Fibroblast of skin of scalp (primary cell): ENCODE data around the gene TRIP10.

Source experiments
- DNase-seq: peaks from one replicate; pipeline ENCODE4 v3.0.0-alpha.2; 2013

Gene TRIP10

GRCh38 chr19:6728346-6728745 is 11.1 kb upstream of the TRIP10 start:
- DNase-seq = no peak

- DNase-seq = no peak
Measured at GRCh38 chr19:6729573-6730152, 9.8 kb upstream of the TRIP10 start.

GRCh38 chr19:6730153-6730804 is 9.2 kb upstream of the TRIP10 start:
- DNase-seq = no peak

- DNase-seq = no peak
Measured at GRCh38 chr19:6730941-6731670, 8.4 kb upstream of the TRIP10 start.

- no peak for DNase-seq
Measured at GRCh38 chr19:6731822-6732221, 7.7 kb upstream of the TRIP10 start.

GRCh38 chr19:6732803-6733337 is 6.6 kb upstream of the TRIP10 start:
- DNase-seq = no peak

GRCh38 chr19:6733338-6734095 is 6.0 kb upstream of the TRIP10 start:
- DNase-seq = no peak

- DNase-seq = no peak
Measured at GRCh38 chr19:6734096-6734696, 5.3 kb upstream of the TRIP10 start.

- no peak for DNase-seq
Measured at GRCh38 chr19:6735181-6735911, 4.1 kb upstream of the TRIP10 start.

- DNase-seq = peak; percentile 86
Measured at GRCh38 chr19:6736169-6736916, 3.1 kb upstream of the TRIP10 start.

- no peak for DNase-seq
Measured at GRCh38 chr19:6736917-6737283, 2.6 kb upstream of the TRIP10 start.

GRCh38 chr19:6737284-6737872 is 2.1 kb upstream of the TRIP10 start, which contains the start of gene GPR108:
GPR108 (minus strand) TSS chr19:6737580; CDS start chr19:6737576, 4 bp downstream.
- peak; percentile 100 for DNase-seq

- DNase-seq = peak; percentile 88
Measured at GRCh38 chr19:6737873-6738786, 1.4 kb upstream of the TRIP10 start.

GRCh38 chr19:6738787-6739389 is 592 bp upstream of the TRIP10 start:
- peak; percentile 22 for DNase-seq

- DNase-seq = no peak
Measured at GRCh38 chr19:6739883-6740588, 556 bp downstream of the TRIP10 start.

GRCh38 chr19:6740589-6741343 is 1.3 kb downstream of the TRIP10 start:
- DNase-seq = peak; percentile 28

GRCh38 chr19:6743066-6743465 is 3.6 kb downstream of the TRIP10 start:
- DNase-seq = no peak
